ENCODE results near the gene GREB1L.

The GREB1L gene

GRCh38 chr18:21262244-21262643 is 20.2 kb downstream of the GREB1L start:
- H3K79me2 ChIP-seq (ENCODE audit: low read length) = no peaks in the 10 kb centered on the region
- no peaks in the 10 kb centered on the region for H3K4me1 ChIP-seq (ENCODE audit: low read length)
- TF ChIP-seq EZH2phosphoT487 (IDR thresholded peaks at IDR 0.05; ENCODE audit: low read depth) (no peak), CTCF (IDR thresholded peaks at IDR 0.05; ENCODE audit: low read depth, low read length) (no peak)
- H3K36me3 ChIP-seq (replicated peaks; ENCODE audit: low read depth, low read length) = no peaks in the 10 kb centered on the region
- no peak overlapping the region for H3K9ac ChIP-seq (ENCODE audit: low read length)
- no peak overlapping the region for H3K4me3 ChIP-seq (ENCODE audit: low read length)
- H3K9me3 ChIP-seq (ENCODE audit: insufficient read depth, low read length) = no peaks in the 10 kb centered on the region
- H4K20me1 ChIP-seq (ENCODE audit: insufficient read depth, low read length) = no peaks in the 10 kb centered on the region
- no peaks in the 10 kb centered on the region for H3K27me3 ChIP-seq (ENCODE audit: low read depth, low read length)
- H2AFZ ChIP-seq (ENCODE audit: low read depth, low read length) = no peak overlapping the region
- no peak overlapping the region for H3K4me2 ChIP-seq (ENCODE audit: low read length)
- no peak overlapping the region for H3K27ac ChIP-seq (ENCODE audit: low read length)

DNA sequence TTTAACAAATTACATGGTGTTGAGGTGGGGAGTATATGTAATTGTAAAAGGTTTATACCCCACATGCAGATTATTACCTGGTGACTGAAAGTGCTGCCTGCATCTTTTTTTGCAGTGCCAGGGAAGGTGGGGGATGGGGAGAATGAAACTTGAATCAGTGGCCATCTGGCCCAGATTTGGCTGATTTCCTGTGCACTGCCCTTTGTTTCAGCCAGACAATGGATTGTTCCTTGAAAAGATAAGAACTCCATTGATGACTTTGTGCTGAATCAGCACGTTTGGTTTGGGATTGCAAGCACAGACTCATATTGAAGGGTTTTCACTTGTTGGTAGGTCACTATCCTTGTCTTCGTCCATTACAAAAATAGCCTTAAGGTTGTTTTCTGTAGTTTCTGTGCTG is 20.9 kb downstream of the GREB1L start:
- H3K4me3 ChIP-seq (ENCODE audit: low read length) = no peak overlapping the region
- H3K79me2 ChIP-seq (ENCODE audit: low read length) = no peaks in the 10 kb centered on the region
- H3K4me1 ChIP-seq (ENCODE audit: low read length) = no peaks in the 10 kb centered on the region
- TF ChIP-seq CTCF (IDR thresholded peaks at IDR 0.05; ENCODE audit: low read depth, low read length) (no peak), EZH2phosphoT487 (IDR thresholded peaks at IDR 0.05; ENCODE audit: low read depth) (no peak)
- no peaks in the 10 kb centered on the region for H3K9me3 ChIP-seq (ENCODE audit: insufficient read depth, low read length)
- no peak overlapping the region for H2AFZ ChIP-seq (ENCODE audit: low read depth, low read length)
- H3K9ac ChIP-seq (ENCODE audit: low read length) = no peak overlapping the region
- H3K36me3 ChIP-seq (replicated peaks; ENCODE audit: low read depth, low read length) = no peaks in the 10 kb centered on the region
- H3K27ac ChIP-seq (ENCODE audit: low read length) = no peak overlapping the region
- no peaks in the 10 kb centered on the region for H3K27me3 ChIP-seq (ENCODE audit: low read depth, low read length)
- H4K20me1 ChIP-seq (ENCODE audit: insufficient read depth, low read length) = no peaks in the 10 kb centered on the region
- no peak overlapping the region for H3K4me2 ChIP-seq (ENCODE audit: low read length)

DNA sequence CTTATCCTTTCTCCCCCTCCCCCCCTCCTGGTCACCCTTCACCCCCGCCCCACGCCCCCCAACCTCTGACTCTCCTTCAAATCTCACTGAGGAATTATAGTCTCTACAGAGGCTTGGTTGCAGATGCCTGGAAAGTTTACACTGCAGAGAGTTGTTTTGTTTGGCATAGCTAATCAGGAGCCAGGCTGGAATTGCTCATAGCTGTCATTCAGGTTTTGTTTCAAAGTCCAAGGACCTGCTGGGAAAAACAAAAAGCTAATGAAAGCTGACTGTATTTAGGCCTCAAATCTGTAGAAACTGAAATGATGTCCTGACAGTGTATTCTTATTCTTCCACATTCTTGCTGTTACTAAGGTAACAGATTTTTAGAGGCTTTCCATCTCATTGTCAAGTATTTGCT is 22.6 kb downstream of the GREB1L start:
- Histone ChIP-seq H3K4me1 (ENCODE audit: low read length) (no peaks in the 10 kb centered on the region), H3K4me3 (ENCODE audit: low read length) (no peak overlapping the region)

GRCh38 chr18:21265971-21266673 is 24.1 kb downstream of the GREB1L start:
- Histone ChIP-seq H3K4me1 (ENCODE audit: low read length) (no peaks in the 10 kb centered on the region), H3K27me3 (ENCODE audit: low read depth, low read length) (no peaks in the 10 kb centered on the region), H3K27ac (ENCODE audit: low read length) (no peak overlapping the region), H3K36me3 (replicated peaks; ENCODE audit: low read depth, low read length) (no peaks in the 10 kb centered on the region), H3K9ac (ENCODE audit: low read length) (no peak overlapping the region), H3K4me3 (ENCODE audit: low read length) (no peak overlapping the region), H3K9me3 (ENCODE audit: insufficient read depth, low read length) (no peaks in the 10 kb centered on the region), H2AFZ (ENCODE audit: low read depth, low read length) (no peak overlapping the region), H3K79me2 (ENCODE audit: low read length) (no peaks in the 10 kb centered on the region), H3K4me2 (ENCODE audit: low read length) (no peak overlapping the region), H4K20me1 (ENCODE audit: insufficient read depth, low read length) (no peaks in the 10 kb centered on the region)
- no peak for TF ChIP-seq EZH2phosphoT487 (IDR thresholded peaks at IDR 0.05; ENCODE audit: low read depth)
- no peak for TF ChIP-seq CTCF (IDR thresholded peaks at IDR 0.05; ENCODE audit: low read depth, low read length)

More for the DNA sequence above, 22.6 kb downstream of the GREB1L start:
- no peaks in the 10 kb centered on the region for H3K36me3 ChIP-seq (replicated peaks; ENCODE audit: low read depth, low read length)
- H2AFZ ChIP-seq (ENCODE audit: low read depth, low read length) = no peak overlapping the region
- no peak overlapping the region for H3K9ac ChIP-seq (ENCODE audit: low read length)
- H3K9me3 ChIP-seq (ENCODE audit: insufficient read depth, low read length) = no peaks in the 10 kb centered on the region
- TF ChIP-seq CTCF (IDR thresholded peaks at IDR 0.05; ENCODE audit: low read depth, low read length) = no peak
- no peak for TF ChIP-seq EZH2phosphoT487 (IDR thresholded peaks at IDR 0.05; ENCODE audit: low read depth)
- H3K4me2 ChIP-seq (ENCODE audit: low read length) = no peak overlapping the region
- H3K27ac ChIP-seq (ENCODE audit: low read length) = no peak overlapping the region
- no peaks in the 10 kb centered on the region for H3K27me3 ChIP-seq (ENCODE audit: low read depth, low read length)
- no peaks in the 10 kb centered on the region for H4K20me1 ChIP-seq (ENCODE audit: insufficient read depth, low read length)
- no peaks in the 10 kb centered on the region for H3K79me2 ChIP-seq (ENCODE audit: low read length)

Measured in OCI-LY3 (cell line).